Renal pelvis (tissue), 4 donors: ENCODE measurements around the gene RFESD. TPM values are rescaled to one million over a fixed set of nuclear protein-coding genes. Genes with fewer than 3 reads are reported as not detected.
"Not testable (repeated sequence)": the region's sequence is repeated elsewhere in the genome, so short reads cannot be mapped to it uniquely, and the experiment has no call there.

Experiments
- DNase-seq: peaks from one replicate; pipeline ENCODE4 v3.0.0-alpha.2; 2013
- polyA plus RNA-seq, 3 donors: library from polyadenylated mRNA; unstranded; fragments of 120-200 nt; gene quantifications; one replicate each; pipeline ENCODE4 v1.2.1, GENCODE V29; 2013; ENCODE audit not compliant: insufficient read length in 3 of 3

Gene RFESD
- polyA plus RNA-seq, 3 donors: 3.6 to 5.6 (median 4.6) TPM

- no peak for DNase-seq
These were observed 13.5 kb downstream of the RFESD start for GRCh38 chr5:95660060-95660459.

GRCh38 chr5:95662946-95663345, 16.4 kb downstream of the RFESD start:
- DNase-seq: no peak

GRCh38 chr5:95664204-95664786, 17.7 kb downstream of the RFESD start:
- DNase-seq: peak; percentile 39

- DNase-seq: no peak
These were observed 20.6 kb downstream of the RFESD start for GRCh38 chr5:95667061-95667618.

- no peak for DNase-seq
These were observed 21.1 kb downstream of the RFESD start for GRCh38 chr5:95667678-95668077.

- DNase-seq: no peak
These were observed 21.6 kb downstream of the RFESD start for GRCh38 chr5:95668216-95668615.

- no peak for DNase-seq
These were observed 22.2 kb downstream of the RFESD start for GRCh38 chr5:95668728-95669127.

GRCh38 chr5:95669540-95669939, 23.0 kb downstream of the RFESD start:
- no peak for DNase-seq

- DNase-seq: no peak
These were observed 23.4 kb downstream of the RFESD start for GRCh38 chr5:95669985-95670384.

GRCh38 chr5:95670568-95670967, 24.0 kb downstream of the RFESD start:
- no peak for DNase-seq

- DNase-seq: no peak
These were observed 25.2 kb downstream of the RFESD start for GRCh38 chr5:95671826-95672225.

- no peak for DNase-seq
These were observed 26.1 kb downstream of the RFESD start for GRCh38 chr5:95672641-95673040.

- DNase-seq: no peak
These were observed 26.5 kb downstream of the RFESD start for GRCh38 chr5:95673081-95673480.

GRCh38 chr5:95682891-95683290, 36.3 kb downstream of the RFESD start, which contains the start of gene SPATA9:
SPATA9 (minus strand) TSS chr5:95682991; CDS start chr5:95682854, 137 bp downstream.
- no peak for DNase-seq

GRCh38 chr5:95684361-95684760, 37.8 kb downstream of the RFESD start:
- no peak for DNase-seq

- no peak for DNase-seq
These were observed 40.1 kb downstream of the RFESD start for GRCh38 chr5:95686651-95687050.

GRCh38 chr5:95689680-95690079, 43.1 kb downstream of the RFESD start:
- DNase-seq: no peak

- no peak for DNase-seq
These were observed 43.8 kb downstream of the RFESD start for GRCh38 chr5:95690333-95690732.

GRCh38 chr5:95697781-95698681, 51.5 kb downstream of the RFESD start:
- peak; percentile 35 for DNase-seq

- DNase-seq: no peak
These were observed 52.8 kb downstream of the RFESD start for GRCh38 chr5:95699337-95699736.

GRCh38 chr5:95701074-95701473, 54.5 kb downstream of the RFESD start:
- no peak for DNase-seq

- DNase-seq: no peak
These were observed 57.6 kb downstream of the RFESD start for GRCh38 chr5:95704150-95704549.

- not testable (repeated sequence) for DNase-seq
These were observed 59.6 kb downstream of the RFESD start for GRCh38 chr5:95706196-95706595.
